NCI-H748 treated with DMSO at 0.1 percent for 48 hours (cell line): ENCODE data around the gene NR6A1.
"Not testable (repeated sequence)": the region's sequence is repeated elsewhere in the genome, so short reads cannot be mapped to it uniquely, and the experiment has no call there.

Experiments
- DNase-seq: peaks from one replicate; lab custom pipeline; 2025; lab: John Stamatoyannopoulos, UW

NR6A1 gene

DNA sequence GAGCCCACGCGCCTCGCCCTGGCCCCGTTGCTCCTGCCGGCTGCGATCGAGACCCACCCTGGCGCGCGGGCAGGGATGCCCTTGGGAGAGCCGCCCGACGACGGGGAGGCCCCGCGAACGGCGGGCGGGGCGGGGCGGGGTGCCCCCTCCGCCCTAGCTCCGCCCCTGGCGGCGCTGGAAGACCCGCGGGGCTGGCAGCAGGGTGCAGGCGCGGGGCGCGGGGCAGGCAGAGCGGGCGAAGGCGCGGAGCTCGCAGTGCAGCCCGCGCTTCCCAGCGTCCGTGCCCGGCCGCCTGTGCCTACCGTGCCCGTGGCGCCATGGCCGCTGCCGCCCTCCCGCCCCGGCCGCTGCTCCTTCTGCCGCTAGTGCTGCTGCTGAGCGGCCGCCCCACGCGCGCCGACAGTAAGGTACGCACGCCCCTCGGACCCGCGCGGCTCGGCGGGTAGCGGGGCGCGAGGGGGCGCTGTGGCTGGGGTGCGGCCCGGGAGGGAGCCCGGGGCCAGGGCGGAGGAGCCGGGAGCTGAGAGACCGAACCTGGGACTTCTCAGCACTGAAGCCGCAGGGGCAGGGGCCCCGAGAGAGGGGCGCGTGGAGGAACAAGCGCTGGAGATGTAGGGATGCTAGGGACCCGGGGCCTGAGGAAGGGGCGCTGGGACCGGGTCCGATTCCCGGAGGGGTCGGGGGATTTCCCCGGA, 6.0 kb upstream of the NR6A1 start, which contains the start of gene OLFML2A:
TSS of gene OLFML2A (plus strand) at position 180 of the 695 bp plus-strand sequence. CDS start at position 318, 138 bp downstream.
- no peak for DNase-seq

DNA sequence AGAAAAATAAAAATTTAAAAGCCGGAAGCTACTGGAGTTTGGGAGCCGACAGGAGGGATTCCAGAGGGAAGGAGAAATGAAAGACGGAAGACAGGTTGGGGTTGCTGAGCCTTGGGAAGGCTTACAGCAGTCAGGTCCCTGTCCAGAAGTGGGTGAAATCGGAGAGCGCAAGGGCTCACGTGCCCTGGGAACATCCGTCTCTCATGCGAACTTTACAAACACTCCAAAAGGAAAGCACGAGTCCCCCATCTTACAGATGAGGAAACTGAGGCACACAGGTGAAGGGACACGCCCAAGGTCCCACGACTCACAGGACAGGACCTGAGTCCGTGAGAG, 5.5 kb upstream of the NR6A1 start:
- DNase-seq, result no peak

DNA sequence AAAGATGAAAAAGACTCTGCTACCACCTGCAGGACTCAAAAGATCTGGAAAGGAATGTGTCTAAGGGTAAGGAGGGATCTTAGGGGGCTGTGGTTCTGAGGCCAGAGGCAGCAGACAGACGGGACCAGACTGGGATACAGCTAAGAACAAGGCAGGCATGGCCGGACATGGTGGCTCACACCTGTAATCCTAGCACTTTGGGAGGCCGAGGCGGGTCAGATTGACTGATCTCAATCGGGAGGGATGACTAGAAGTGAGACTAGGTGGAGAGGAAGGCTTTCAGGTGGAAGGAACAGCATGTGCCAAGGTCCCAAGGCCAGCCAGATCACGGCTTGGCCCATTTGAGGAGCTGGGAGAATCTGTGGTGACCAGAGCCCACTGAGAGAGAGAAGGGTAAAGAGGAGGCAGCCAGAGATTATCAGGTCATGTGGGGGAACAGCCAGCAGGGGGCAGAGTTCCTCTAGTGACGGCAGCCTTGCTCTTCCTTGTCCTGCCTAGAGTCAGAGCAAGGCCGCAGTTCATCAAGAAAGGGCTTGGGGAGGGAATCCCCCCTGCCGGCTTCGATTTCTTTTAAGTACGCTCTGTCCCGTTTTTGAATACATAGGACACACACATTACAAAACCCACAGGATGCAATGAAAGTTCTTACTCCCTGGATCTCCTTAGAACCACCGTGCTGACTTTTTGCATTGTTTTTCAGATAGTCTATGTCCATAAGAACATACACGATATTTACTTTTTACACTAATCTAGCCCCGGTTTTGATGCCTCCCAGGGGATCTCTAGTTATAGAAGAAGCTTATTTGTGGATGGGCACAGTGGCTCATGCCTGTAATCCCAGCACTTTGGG, 3.2 kb upstream of the NR6A1 start:
- peak; percentile 53 for DNase-seq

DNA sequence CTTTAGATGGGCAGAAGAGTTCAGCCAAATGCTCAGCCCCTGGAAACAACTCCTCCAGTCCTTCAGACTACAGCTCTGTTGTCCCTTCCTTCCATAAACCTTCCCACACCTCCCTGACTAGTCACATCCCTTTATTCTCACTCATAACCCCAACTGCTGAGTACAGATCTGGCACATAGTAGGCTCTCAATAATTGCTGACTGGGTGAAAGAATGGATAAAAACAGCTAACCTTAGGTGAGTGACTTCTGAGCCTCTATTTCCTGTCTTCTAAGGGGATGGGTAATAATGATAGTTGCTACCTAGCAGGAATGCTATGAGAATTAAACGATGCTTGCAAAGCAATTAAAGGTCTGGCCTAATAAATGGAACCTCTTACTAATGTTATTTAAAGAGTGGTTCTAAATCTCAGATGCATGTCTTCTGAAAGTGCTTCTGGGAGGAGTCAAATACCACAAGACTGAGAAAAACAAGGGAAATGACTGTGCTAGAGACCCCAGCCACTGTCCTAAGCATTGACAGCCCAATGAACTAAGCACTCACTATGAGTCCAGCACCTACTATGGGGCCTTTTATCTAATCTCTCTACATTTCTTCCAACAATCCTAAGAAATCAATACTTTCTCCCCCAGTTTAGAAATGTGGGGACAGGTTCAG, 2.5 kb upstream of the NR6A1 start:
- DNase-seq, result no peak

DNA sequence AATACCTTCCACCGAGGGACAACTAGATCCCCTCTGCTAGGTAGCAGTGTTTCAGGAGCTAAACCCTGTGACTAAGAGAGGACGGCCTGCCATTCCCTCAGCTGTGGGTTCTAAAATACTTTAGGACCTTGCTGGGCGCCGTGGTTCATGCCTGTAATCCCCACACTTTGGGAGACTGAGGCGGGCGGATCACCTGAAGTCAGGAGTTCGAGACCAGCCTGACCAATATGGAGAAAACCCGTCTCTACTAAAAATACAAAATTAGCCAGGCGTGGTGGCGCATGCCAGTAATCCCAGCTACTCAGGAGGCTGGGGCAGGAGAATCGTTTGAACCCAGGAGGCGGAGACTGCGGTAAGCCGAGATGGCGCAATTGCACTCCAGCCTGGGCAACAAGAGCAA, 1.8 kb upstream of the NR6A1 start:
- not testable (repeated sequence) for DNase-seq

DNA sequence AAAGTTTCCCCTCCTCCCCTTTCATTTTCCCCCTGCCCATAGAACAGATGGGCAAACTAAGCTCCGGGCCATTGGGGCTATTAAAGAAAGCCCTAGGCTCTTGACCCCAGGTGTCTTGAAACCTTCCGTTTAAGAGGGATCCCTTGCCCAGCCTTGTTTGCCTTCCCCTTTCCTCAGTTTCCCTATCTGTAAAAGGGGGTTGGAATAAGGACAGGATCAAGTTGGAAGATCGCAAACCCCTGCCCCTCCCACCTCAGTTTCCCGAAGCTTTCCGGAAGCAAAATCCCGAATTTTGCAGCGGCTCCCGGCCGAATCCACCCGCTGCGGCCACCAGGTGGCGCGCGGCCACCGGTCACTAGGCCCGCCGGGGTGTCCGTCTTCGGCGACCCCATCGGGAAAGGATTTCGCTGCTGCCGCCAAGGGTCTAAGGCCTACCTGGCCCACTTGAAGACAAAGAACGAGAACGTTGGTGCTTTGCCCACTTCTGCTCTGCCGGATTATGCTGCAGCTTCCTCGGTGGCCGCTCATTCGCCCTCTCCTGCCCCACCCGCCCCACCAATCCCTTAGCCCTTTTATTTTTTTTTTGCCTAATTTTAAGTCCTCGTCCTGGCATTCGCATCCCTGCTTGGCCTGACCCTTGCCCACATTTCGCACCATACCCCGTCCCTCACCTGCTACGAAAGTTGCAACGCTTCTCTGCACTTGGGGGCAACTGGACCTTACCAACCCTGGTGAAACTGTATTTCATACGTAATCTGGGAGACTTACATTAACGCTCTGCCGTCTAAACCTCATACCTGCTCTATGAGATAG, 962 bp upstream of the NR6A1 start:
- DNase-seq, result peak; percentile 77

DNA sequence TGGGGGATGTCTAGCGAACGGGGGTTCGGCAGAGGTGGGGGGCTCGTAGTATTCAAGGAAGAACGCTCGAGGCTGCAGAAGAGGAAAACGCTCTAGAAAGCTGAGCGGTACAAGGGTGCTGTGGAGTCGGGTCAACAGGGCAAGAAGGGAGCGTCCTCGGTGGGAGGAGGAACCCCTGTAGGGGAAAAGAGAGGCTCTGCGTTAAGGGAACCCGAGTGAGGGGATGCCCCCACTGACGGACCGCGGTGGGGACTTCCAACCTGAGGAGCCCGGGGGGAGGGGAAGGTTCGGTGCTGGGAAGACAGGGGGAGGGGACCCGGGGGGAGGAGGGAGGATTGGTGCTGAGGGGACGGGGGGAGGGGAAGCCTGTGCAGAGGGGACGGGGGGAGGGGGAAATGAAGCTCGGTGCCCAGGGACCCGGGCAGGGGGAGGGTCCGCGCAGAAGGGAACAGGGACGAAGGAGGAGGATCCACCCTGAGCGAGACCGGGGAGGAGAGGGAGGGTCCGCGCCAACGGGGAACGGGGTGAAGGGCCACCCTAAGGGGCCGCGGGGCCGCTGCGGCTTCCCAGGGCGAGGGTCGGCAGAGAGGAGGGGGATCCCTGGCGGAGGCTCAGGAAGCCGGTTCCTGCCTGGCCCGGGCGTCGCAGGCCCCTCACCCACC, 621 bp downstream of the NR6A1 start:
- DNase-seq, result no peak

DNA sequence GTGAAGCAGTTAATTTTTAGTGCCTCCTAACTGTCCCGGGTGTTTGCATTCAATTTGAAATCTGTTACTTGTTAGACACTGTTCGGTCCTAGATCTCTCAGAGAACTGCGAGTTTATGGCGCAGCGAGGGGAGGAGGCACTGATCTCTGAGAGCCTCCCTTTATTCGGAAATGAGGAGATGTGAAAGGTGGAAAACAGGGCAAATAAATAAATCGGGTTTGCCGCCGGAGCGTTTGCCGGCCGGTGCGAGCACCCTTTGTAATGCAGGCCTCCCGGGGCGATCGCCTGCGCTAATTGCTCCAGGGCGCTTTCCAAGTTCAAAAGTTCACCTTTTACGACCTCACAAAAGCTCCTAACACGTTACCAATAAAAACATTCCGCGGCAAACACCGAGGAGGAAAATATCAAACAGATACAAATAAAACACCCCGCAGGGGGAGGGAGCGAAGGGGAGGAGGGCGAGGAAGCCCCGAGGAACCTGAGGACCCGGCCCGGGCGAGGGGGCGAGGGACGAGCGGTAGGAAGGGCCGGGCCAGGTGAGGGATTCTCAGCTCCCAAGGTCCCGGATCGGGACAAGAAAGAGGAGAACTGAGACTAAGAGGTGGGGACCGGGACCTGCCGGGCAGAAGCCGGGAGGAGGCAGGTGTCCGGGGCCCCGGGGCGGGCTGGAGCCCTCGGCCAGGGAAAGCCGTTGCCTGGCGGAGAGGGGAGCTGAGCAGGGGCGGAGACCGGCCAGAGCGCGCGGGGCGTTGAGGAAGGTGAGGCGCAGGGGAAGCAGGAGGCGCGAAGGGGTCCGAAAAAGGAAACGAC, 1.4 kb downstream of the NR6A1 start:
- DNase-seq, result peak; percentile 27

DNA sequence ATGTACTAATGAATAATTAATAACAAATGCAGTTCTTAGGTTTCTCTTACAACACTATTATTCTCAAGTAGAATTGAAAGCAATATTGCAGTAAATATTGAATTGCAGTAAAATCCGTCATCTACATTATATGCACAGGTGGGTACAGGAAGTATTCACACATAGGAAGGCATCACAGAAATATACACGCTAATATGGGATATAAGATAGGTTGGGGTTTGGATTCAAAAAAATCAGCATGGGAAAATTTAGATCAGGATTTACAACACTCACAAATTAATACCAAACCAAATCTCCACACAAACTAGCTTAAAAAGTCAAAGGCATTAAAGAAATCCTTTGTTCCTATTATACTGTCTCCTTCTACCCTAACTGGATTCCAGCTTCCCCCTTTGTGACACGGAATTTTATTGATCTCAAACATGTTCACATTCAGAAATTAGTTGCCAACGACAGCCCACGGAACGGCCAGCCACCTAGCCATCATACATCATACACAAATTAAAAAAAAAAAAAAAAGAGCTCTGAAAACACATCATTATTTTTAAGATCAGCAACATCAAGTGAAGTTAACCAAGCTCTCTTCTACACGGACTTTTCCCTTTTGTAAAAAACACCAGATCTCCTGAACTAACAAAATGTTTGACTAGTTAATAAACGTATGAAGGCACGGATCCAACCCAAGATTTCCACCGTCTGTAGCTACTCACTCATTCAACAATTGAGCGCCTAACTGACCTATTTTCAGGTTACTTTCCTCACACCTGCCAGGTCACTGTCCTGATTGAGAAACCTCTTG, 2.2 kb downstream of the NR6A1 start:
- DNase-seq, result no peak

DNA sequence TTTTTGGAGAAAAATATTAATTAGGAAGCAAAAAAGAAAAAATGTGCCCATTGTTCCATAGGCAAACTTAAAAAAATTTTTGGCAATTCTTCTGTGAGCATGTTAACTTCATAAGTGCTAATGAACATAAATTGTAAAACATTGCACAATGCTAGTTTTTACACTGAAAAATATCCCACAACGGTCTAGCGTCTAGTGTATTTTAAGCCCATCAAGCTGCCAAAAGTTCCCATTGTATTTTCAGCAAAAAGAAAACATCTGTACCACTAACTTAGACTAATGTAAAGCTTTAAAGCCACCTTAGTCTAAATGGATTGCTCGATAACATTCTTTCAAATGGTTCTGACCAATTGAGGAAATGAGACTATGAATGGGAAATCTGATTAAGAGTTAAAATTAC, 2.8 kb downstream of the NR6A1 start:
- DNase-seq, result no peak

DNA sequence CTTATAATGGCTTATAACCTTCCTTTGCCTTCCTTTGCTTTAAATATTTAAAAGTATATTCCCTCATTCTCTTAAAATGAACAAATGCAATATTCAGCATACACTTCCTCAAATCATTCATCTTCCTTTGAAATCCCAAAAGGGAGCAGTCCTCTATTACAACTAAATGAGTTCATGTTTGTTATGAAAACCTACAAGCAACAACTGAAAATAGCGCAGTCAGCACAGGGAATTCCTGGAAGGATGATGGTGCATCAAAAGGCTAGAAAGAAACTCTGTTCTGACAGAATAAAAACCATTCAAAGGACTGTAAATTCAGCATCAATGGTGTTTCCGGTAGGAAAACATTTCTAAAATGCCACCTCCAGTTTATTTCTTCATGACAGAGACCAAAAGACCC, 3.3 kb downstream of the NR6A1 start:
- no peak for DNase-seq

DNA sequence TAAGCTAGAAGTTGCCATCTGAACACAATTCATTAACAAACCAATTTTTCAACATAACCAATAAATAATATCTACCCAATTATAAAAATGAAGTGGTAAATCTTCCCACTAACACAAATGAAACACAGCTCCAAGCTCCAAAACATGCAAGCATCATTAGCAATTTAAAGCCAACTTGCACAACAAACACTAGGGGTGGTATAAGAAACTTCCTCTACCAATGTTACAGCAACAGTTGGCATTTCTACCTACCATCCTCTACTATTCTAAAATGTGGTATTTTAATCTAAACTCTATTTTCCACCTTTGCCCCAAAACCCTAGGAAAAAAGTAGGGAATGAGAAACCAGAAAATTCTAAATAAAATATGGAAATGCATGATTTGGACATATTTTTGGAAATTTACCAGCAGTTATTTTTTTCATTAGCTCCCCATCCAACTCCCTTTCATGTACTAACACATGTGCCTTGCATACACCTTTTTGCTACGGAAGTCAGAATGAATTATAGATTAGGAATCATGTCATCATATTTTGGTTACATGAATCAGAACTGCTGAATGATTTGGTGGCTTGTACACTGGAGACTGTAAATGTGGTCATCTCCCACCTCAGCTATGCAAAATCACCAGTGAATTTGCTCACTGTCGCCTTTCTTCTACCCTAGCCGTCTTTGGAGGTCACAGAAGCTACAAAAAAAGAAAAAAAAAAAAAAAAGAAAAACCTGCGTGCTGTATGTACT, 4.1 kb downstream of the NR6A1 start:
- no peak for DNase-seq

DNA sequence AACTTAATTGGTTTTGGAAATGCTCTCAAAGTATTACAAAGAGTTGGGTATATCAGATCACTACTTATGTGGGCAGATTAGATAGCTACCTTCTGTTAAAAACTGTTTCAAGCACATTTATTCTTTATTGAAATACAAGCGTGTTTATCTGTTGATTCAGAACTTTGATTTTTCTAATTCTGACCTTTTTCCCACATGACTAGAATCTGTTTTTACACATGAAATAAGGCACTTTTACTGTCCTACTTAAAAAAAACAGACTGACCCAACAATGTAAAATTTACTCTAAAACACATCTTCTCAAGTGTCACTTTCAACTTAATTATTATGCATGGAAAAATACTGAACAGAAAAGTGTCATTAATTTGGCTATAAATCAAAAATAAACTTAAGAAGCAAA, 4.8 kb downstream of the NR6A1 start:
- DNase-seq, result no peak

DNA sequence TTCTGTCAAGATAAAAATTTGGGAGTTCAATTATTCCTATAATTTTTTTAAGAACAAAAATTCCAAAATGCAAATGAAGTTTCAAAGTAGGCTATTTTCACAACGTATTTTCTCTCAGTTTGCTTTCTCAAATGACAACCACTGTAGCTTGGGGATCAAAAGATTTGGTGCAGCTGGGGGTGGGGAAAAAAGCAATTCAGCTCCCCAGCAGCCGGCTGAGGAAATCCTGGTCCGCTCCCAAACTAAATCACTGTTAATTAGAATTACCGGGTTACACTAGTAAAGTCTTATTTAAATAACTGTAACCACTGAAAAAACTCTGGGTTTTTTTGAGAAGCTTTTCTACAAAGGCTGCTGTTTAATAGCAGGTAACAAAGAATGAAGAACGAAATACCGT, 5.7 kb downstream of the NR6A1 start:
- DNase-seq, result no peak

DNA sequence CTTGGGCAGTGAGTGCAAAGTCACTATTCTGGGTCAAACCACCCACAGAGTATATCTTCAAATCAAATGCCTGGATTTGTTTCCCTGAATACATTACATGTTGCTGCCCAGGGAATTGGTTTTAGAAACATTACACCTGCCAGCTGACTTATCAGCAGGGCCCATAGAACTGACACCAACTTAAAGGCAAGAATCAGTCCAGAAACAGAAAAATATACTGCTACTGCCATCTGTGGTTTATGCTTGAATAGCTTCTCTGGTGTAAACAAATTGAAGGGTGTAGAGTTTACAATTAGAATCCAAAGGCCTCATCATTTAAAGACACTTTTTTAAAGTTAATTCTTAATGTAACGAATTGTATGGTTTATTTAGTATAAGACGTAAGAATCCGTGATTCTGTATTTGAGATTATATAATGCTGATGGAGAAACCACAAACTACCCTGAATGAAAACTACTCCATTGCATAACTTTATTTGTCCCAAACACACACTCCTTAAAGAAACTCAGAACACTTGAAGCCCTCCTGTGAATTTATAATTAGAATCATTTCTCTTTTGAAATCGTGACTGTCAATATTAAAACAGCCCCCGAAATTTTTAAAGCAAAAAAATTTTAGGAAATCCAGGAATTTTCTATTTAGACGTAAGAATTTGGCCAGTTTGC, 6.2 kb downstream of the NR6A1 start:
- DNase-seq, result no peak

DNA sequence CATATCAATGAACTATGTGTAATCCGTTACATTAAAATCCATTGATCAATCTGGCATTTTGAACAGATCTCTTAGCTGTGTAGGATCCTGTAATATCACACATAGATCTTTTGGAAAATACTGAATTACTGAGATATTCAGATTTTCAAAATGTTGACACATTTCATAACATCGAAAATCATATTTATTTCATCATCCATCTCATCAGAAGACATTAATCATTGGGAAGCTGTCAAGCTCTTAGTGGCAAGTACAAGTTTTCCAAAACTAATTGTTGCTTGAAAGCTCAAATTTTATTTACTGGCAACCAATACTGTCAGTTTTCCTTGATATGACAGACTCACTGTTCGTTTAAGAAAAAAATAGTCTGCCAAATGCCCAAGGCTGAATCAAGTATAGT, 8.5 kb downstream of the NR6A1 start:
- no peak for DNase-seq

DNA sequence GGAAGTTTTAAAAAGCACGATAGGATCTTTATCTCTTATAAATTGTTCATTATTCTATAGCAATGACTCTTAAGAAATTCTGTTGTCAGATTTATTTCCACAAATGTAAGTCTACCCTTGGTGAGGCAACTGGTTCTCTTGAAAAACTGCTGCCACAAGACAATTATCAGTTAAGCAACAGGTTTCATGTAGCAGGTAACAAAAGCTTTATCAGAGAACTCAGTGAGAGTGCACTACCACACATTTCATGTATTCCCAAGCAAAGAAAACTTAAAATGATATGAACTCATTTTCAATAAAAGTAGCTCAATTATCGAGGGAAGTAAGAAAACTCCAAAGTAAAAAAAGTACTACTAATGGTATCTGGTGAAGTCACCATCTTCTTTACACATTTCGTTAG, 9.4 kb downstream of the NR6A1 start:
- no peak for DNase-seq

DNA sequence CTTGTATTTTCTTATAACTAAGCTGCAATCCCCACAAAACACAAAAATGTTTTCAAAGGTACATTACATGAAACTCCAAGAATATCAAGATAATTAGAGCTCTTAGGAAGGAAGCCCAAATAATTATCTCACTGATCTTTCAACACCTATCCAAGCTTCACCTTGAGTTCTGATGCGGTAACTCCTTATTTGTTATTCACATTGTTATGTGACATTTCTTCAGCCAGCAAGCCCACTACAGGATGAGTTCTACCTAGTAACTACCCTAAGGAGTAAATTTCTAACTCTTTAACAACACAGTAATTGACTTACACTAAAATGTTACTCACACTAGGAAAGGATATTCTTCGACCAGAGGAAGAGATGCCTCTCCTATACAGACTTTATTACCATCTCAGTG, 9.9 kb downstream of the NR6A1 start:
- no peak for DNase-seq

DNA sequence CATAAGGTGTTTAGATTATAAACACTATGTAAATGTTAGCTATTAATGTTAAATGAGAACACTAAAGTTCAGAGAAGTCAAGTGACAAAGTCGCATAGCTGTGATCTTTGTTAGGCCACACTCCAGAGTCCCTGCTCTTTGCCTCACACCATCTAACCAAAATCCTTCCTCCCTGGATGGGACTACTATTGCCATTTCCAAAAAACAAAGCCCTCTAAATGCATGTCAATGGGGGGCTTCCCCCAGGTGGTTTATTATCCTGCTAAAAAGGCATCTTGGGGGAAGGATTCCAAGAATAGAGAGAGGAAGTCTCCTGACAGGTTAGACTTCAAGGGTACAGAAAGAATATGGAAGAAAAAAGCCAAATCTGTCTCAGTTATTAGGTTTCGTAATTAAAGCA, 10.4 kb downstream of the NR6A1 start:
- DNase-seq, result no peak
